SK-N-SH (cell line): ENCODE measurements around the gene BOD1. TPM values are rescaled to one million over a fixed set of nuclear protein-coding genes. Genes with fewer than 3 reads are reported as not detected.

Source experiments
- CTCF ChIA-PET: fragments of 300-600, 350-600 bp; formaldehyde crosslinking; extraction: SDS; loops from one replicate; lab custom pipeline; 2021; lab: Yijun Ruan, JAX
- POLR2A ChIA-PET: fragments of 350-600 bp; sonication (Branson Sonifier 250); formaldehyde crosslinking; extraction: SDS; loops from one replicate; lab custom pipeline; 2020; ENCODE audit warnings: antibody characterized with exemption, inconsistent platforms; lab: Yijun Ruan, JAX
- DNase-seq: peaks from one replicate; pipeline ENCODE4 v3.0.0; 2012
- H2AFZ ChIP-seq: fragments of 200-600 bp; sonication (generic); 2 replicates; pipeline ENCODE4 v1.8.1; 2016; ENCODE audit warnings: antibody characterized with exemption, mild to moderate bottlenecking, low read depth
- H3F3A ChIP-seq: fragments of 200-600 bp; sonication (generic); replicated peaks from 2 replicates; pipeline ENCODE3; 2016; ENCODE audit warnings: antibody characterized with exemption, mild to moderate bottlenecking; ENCODE audit not compliant: insufficient read depth
- H3K27ac ChIP-seq, 2 experiments: fragments of 200-500 bp in 1 of 2; fragments of 200-600 bp in 1 of 2; sonication (Bioruptor generic) in 1 of 2; sonication (generic), shearing (Covaris generic) in 1 of 2; 2 replicates each; pipeline versions ENCODE4 v1.5.1 to v1.6.1; 2014 to 2016; ENCODE audit warnings: low read depth in 2 of 2, inconsistent platforms in 1 of 2, low read length in 1 of 2, mild to moderate bottlenecking in 1 of 2, mixed read lengths in 1 of 2
- H3K27me3 ChIP-seq: fragments of 200-600 bp; sonication (generic), shearing (Covaris generic); 2 replicates; pipeline ENCODE4 v1.6.1; 2016; ENCODE audit warnings: mixed run types; ENCODE audit not compliant: insufficient read depth
- H3K36me3 ChIP-seq, 2 experiments: fragments of 200-500 bp in 1 of 2; fragments of 200-600 bp in 1 of 2; sonication (Bioruptor generic) in 1 of 2; sonication (generic) in 1 of 2; replicated peaks in 1 of 2; 2 replicates each; pipeline versions ENCODE3 to v1.5.1; 2014 to 2016; ENCODE audit warnings: low read length in 1 of 2, mild to moderate bottlenecking in 1 of 2; ENCODE audit not compliant: insufficient read depth in 2 of 2, control insufficient read depth in 1 of 2
- H3K4me1 ChIP-seq, 2 experiments: fragments of 200-500 bp in 1 of 2; fragments of 200-600 bp in 1 of 2; sonication (Bioruptor generic) in 1 of 2; sonication (generic), shearing (Covaris generic) in 1 of 2; 2 replicates each; pipeline versions ENCODE4 v1.5.1 to v1.6.1; 2014 to 2016; ENCODE audit warnings: low read depth in 1 of 2, low read length in 1 of 2, mixed run types in 1 of 2; ENCODE audit not compliant: insufficient read depth in 2 of 2, control insufficient read depth in 1 of 2
- H3K4me2 ChIP-seq: fragments of 200-600 bp; sonication (generic), shearing (Covaris generic); 2 replicates; pipeline ENCODE4 v1.6.1; 2017; ENCODE audit warnings: mixed run types
- H3K4me3 ChIP-seq, 2 experiments: fragments of 200-500 bp in 1 of 2; fragments of 200-600 bp in 1 of 2; sonication (Bioruptor generic) in 1 of 2; sonication (generic), shearing (Covaris generic) in 1 of 2; 2 replicates each; pipeline versions ENCODE4 v1.5.1 to v1.8.1; 2014 to 2016; ENCODE audit warnings: low read depth in 2 of 2, inconsistent platforms in 1 of 2, low read length in 1 of 2, mild to moderate bottlenecking in 1 of 2, mixed read lengths in 1 of 2, moderate library complexity in 1 of 2
- H3K79me2 ChIP-seq: fragments of 200-600 bp; sonication (generic); 2 replicates; pipeline ENCODE4 v1.8.1; 2017; ENCODE audit warnings: mild to moderate bottlenecking; ENCODE audit not compliant: insufficient read depth
- H3K9ac ChIP-seq: fragments of 200-600 bp; sonication (generic); 2 replicates; pipeline ENCODE4 v1.6.1; 2017; ENCODE audit warnings: mixed run types
- H3K9me2 ChIP-seq: fragments of 200-600 bp; sonication (generic); 2 replicates; pipeline ENCODE4 v1.6.1; 2017; ENCODE audit warnings: mixed run types
- H3K9me3 ChIP-seq: fragments of 200-600 bp; sonication (generic); 2 replicates; pipeline ENCODE4 v1.6.1; 2017; ENCODE audit warnings: mixed run types, mild to moderate bottlenecking, moderate library complexity
- H4K20me1 ChIP-seq: fragments of 200-600 bp; sonication (generic); 2 replicates; pipeline ENCODE4 v1.6.1; 2017; ENCODE audit warnings: mild to moderate bottlenecking, mixed run types; ENCODE audit not compliant: insufficient read depth
- CHD2 ChIP-seq: fragments of 150-350 bp; IDR thresholded peaks from 2 replicates; pipeline ENCODE4 v1.6.1; 2018; ENCODE audit warnings: low read length; ENCODE audit not compliant: partially characterized antibody
- EZH2phosphoT487 ChIP-seq: fragments of 200-600 bp; sonication (generic); IDR thresholded peaks from 2 replicates; pipeline ENCODE4 v1.6.1; 2017; ENCODE audit warnings: low read depth, mixed run types, mild to moderate bottlenecking, antibody characterized with exemption, moderate library complexity, borderline replicate concordance
- FOSL2 ChIP-seq: IDR thresholded peaks from 2 replicates; pipeline ENCODE4 v1.4.0; 2012; ENCODE audit warnings: low read depth, mild to moderate bottlenecking, moderate library complexity, borderline replicate concordance
- FOXM1 ChIP-seq: IDR thresholded peaks from 2 replicates; pipeline ENCODE4 v1.4.0; 2012; ENCODE audit warnings: low read depth, mild to moderate bottlenecking
- GATA2 ChIP-seq: sonication (generic); formaldehyde crosslinking; IDR thresholded peaks from 2 replicates; pipeline ENCODE4 v1.5.0; 2020; ENCODE audit warnings: mild to moderate bottlenecking, missing genetic modification reagents
- MXI1 ChIP-seq: IDR thresholded peaks from 2 replicates; pipeline ENCODE4 v1.6.1; 2012; ENCODE audit warnings: mild to moderate bottlenecking, low read depth, low read length, improper control_type of control experiment
- NRF1 ChIP-seq: IDR thresholded peaks from 2 replicates; pipeline ENCODE4 v1.6.1; 2012; ENCODE audit warnings: low read depth, mild to moderate bottlenecking, low read length
- RAD21 ChIP-seq: IDR thresholded peaks from 2 replicates; pipeline ENCODE4 v1.6.1; 2012; ENCODE audit warnings: mild to moderate bottlenecking, low read length
- RCOR1 ChIP-seq: fragments of 150-350 bp; IDR thresholded peaks from 2 replicates; pipeline ENCODE4 v1.6.1; 2017; ENCODE audit warnings: antibody characterized with exemption, low read length
- RXRA ChIP-seq: IDR thresholded peaks from 2 replicates; pipeline ENCODE4 v1.4.0; 2012; ENCODE audit warnings: low read depth, mild to moderate bottlenecking, borderline replicate concordance
- TAF1 ChIP-seq: IDR thresholded peaks from 2 replicates; pipeline ENCODE4 v1.6.1; 2012; ENCODE audit warnings: low read depth, mild to moderate bottlenecking, low read length, moderate library complexity, borderline replicate concordance
- TCF12 ChIP-seq: IDR thresholded peaks from 2 replicates; pipeline ENCODE4 v1.4.0; 2012
- TEAD4 ChIP-seq: IDR thresholded peaks from 2 replicates; pipeline ENCODE4 v1.4.0; 2012; ENCODE audit warnings: mild to moderate bottlenecking, borderline replicate concordance; ENCODE audit not compliant: insufficient read depth
- YY1 ChIP-seq: IDR thresholded peaks from 2 replicates; pipeline ENCODE4 v1.4.0; 2012; ENCODE audit warnings: low read depth, mild to moderate bottlenecking
- WGBS: methylation state at CpG from one replicate; pipeline ENCODE4 v1.1.6; 2017; ENCODE audit warnings: low lambda C conversion rate; 5-methylcytosine and 5-hydroxymethylcytosine counted together
- polyA plus RNA-seq, 3 experiments: library from polyadenylated mRNA; depleted of rRNA; stranded (reverse); fragments of >200 nt; gene quantifications; 2 replicates each; pipeline ENCODE4 v1.2.3, GENCODE V29; 2012
- TF ChIP-seq, protein P1 (sequence below): IDR thresholded peaks from 2 replicates; pipeline ENCODE4 v1.6.1; 2012; ENCODE audit warnings: mild to moderate bottlenecking, low read depth, low read length, moderate library complexity
- TF ChIP-seq, protein P2 (sequence below): fragments of 150-350 bp; IDR thresholded peaks from 2 replicates; pipeline ENCODE4 v1.6.1; 2016; ENCODE audit warnings: mild to moderate bottlenecking, low read depth, low read length
- TF ChIP-seq, protein P3 (sequence below): IDR thresholded peaks from 2 replicates; pipeline ENCODE4 v1.4.0; 2012; ENCODE audit warnings: low read depth, borderline replicate concordance

Gene BOD1
- polyA plus RNA-seq, 1 of the 3 experiments (the other 2 are of a cell fraction): 45.3 TPM

DNA sequence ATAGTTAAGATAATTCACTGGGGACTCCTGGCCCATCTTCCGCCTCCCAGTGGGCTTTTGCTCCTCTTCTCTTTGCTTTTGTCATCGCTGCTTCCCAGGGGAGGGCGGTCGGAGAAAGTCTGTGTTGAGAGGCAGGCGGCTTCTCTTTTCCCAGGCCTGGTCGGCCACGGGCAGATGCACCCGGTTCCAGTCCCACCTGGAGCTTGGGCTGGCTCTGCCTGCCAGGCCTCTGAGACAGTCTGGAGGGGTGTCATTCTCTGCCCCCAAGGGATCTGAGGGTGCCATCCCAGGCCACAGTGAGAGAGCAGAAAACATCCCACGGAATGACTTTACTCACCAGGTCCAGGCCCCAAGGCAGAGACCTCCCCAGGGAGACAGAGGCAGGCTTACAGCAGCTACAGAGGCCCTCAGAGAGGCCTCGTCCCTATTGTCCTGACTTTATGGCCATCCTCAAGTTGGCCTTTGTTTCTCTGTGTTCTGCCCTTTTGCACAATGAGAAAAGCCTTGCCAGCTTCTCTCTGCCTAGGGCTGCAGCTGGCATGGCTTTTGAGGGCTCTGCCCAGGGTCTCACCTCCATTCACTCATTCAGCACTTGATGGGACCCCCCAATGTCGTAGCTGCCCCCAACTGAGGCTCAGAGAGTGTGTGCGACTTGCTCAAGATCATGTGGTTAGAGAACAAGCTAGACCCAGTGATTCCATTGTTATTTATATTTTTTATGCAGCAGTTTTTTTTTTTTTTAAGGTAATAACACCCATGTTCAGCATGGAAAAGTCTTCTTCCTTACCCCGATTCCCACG is 44.2 kb upstream of the BOD1 start:
- Histone ChIP-seq H3K9ac (no peak overlapping the region), H3K4me2 (no peak overlapping the region), H3K79me2 (no peaks in the 10 kb centered on the region), H3F3A (no peaks in the 10 kb centered on the region), H3K9me3 (no peaks in the 10 kb centered on the region), H2AFZ (no peak overlapping the region), H3K4me1 (peaks cover 0 to 3% of the 10 kb centered on the region in 2 experiments; a peak in 1 of 4 replicates), H3K9me2 (no peaks in the 10 kb centered on the region), H3K4me3 (no peak overlapping the region), H4K20me1 (no peaks in the 10 kb centered on the region), H3K36me3 (no peaks in the 10 kb centered on the region), H3K27me3 (no peaks in the 10 kb centered on the region), H3K27ac (no peak overlapping the region)
- POLR2A ChIA-PET: no interaction called here
- CTCF ChIA-PET: no interaction called here
- no peak for TF ChIP-seq TCF12
- no peak for TF ChIP-seq EZH2phosphoT487
- TF ChIP-seq, protein P1, sequence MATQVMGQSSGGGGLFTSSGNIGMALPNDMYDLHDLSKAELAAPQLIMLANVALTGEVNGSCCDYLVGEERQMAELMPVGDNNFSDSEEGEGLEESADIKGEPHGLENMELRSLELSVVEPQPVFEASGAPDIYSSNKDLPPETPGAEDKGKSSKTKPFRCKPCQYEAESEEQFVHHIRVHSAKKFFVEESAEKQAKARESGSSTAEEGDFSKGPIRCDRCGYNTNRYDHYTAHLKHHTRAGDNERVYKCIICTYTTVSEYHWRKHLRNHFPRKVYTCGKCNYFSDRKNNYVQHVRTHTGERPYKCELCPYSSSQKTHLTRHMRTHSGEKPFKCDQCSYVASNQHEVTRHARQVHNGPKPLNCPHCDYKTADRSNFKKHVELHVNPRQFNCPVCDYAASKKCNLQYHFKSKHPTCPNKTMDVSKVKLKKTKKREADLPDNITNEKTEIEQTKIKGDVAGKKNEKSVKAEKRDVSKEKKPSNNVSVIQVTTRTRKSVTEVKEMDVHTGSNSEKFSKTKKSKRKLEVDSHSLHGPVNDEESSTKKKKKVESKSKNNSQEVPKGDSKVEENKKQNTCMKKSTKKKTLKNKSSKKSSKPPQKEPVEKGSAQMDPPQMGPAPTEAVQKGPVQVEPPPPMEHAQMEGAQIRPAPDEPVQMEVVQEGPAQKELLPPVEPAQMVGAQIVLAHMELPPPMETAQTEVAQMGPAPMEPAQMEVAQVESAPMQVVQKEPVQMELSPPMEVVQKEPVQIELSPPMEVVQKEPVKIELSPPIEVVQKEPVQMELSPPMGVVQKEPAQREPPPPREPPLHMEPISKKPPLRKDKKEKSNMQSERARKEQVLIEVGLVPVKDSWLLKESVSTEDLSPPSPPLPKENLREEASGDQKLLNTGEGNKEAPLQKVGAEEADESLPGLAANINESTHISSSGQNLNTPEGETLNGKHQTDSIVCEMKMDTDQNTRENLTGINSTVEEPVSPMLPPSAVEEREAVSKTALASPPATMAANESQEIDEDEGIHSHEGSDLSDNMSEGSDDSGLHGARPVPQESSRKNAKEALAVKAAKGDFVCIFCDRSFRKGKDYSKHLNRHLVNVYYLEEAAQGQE: no peak
- TF ChIP-seq MXI1: no peak
- TF ChIP-seq RXRA: no peak
- TF ChIP-seq, protein P2, sequence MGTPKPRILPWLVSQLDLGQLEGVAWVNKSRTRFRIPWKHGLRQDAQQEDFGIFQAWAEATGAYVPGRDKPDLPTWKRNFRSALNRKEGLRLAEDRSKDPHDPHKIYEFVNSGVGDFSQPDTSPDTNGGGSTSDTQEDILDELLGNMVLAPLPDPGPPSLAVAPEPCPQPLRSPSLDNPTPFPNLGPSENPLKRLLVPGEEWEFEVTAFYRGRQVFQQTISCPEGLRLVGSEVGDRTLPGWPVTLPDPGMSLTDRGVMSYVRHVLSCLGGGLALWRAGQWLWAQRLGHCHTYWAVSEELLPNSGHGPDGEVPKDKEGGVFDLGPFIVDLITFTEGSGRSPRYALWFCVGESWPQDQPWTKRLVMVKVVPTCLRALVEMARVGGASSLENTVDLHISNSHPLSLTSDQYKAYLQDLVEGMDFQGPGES: no peak
- TF ChIP-seq, protein P3, sequence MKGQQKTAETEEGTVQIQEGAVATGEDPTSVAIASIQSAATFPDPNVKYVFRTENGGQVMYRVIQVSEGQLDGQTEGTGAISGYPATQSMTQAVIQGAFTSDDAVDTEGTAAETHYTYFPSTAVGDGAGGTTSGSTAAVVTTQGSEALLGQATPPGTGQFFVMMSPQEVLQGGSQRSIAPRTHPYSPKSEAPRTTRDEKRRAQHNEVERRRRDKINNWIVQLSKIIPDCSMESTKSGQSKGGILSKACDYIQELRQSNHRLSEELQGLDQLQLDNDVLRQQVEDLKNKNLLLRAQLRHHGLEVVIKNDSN: no peak
- no peak for TF ChIP-seq TEAD4
- TF ChIP-seq RAD21: no peak
- no peak for TF ChIP-seq FOSL2
- TF ChIP-seq RCOR1: no peak
- no peak for TF ChIP-seq YY1
- TF ChIP-seq CHD2: no peak
- no peak for TF ChIP-seq TAF1
- TF ChIP-seq NRF1: no peak
- no peak for TF ChIP-seq FOXM1
- TF ChIP-seq GATA2 (CRISPR knock-in tag): no peak
- 65% methylated on average over 13 of the region's 14 CpGs for WGBS
- DNase-seq: no peak
